HEK293 (cell line): ENCODE results near the gene ZNF845.

ENCODE experiments used
- CTCF ChIA-PET: fragments of 350-600 bp; formaldehyde crosslinking; extraction: SDS; loops from one replicate; lab custom pipeline; 2021; ENCODE audit warnings: antibody characterized with exemption; lab: Yijun Ruan, JAX
- POLR2A ChIA-PET: fragments of 300-600 bp; formaldehyde crosslinking; extraction: SDS; loops from one replicate; lab custom pipeline; 2020; ENCODE audit warnings: antibody characterized with exemption, inconsistent platforms; lab: Yijun Ruan, JAX
- H3K27ac ChIP-seq: fragments of 200-500 bp; sonication (Bioruptor generic); 2 replicates; pipeline ENCODE4 v1.5.1; 2014; ENCODE audit warnings: low read depth, low read length, control low read depth, inconsistent platforms; ENCODE audit errors: extremely low read depth
- H3K36me3 ChIP-seq, 2 experiments: fragments of 200-500 bp in 1 of 2; sonication (Bioruptor generic) in 1 of 2; 1 replicate in 1 of 2; 2 replicates in 1 of 2; pipeline ENCODE4 v1.5.1; 2014 to 2017; ENCODE audit warnings: inconsistent platforms in 2 of 2, low read length in 2 of 2; ENCODE audit not compliant: control insufficient read depth in 2 of 2, insufficient read depth in 1 of 2
- H3K4me1 ChIP-seq: fragments of 200-500 bp; sonication (Bioruptor generic); 2 replicates; pipeline ENCODE4 v1.5.1; 2014; ENCODE audit warnings: mild to moderate bottlenecking, low read length, inconsistent platforms; ENCODE audit not compliant: control insufficient read depth, insufficient read depth
- H3K4me3 ChIP-seq: 2 replicates; pipeline ENCODE4 v1.5.1; 2011; ENCODE audit warnings: low read depth, mild to moderate bottlenecking, control low read depth, low read length, moderate library complexity
- H3K9me3 ChIP-seq: fragments of 200-500 bp; sonication (Bioruptor generic); 2 replicates; pipeline ENCODE4 v1.5.1; 2014; ENCODE audit warnings: low read depth, low read length, inconsistent platforms; ENCODE audit not compliant: control insufficient read depth, insufficient read depth
- BCL11B ChIP-seq: fragments of 450-650 bp; formaldehyde crosslinking; IDR thresholded peaks from 2 replicates; pipeline ENCODE4 v1.5.1; 2016; ENCODE audit warnings: low read depth, missing biosample characterization, missing genetic modification characterization
- CTCF ChIP-seq: fragments of 450-650 bp; formaldehyde crosslinking; IDR thresholded peaks from 2 replicates; pipeline ENCODE4 v1.5.1; 2016; ENCODE audit warnings: missing biosample characterization, missing genetic modification characterization
- EGR2 ChIP-seq: fragments of 450-650 bp; formaldehyde crosslinking; IDR thresholded peaks from 2 replicates; pipeline ENCODE4 v1.5.1; 2016; ENCODE audit warnings: low read depth, missing biosample characterization, missing genetic modification characterization
- KLF10 ChIP-seq: fragments of 450-650 bp; IDR thresholded peaks from 2 replicates; pipeline ENCODE4 v1.5.1; 2018; ENCODE audit warnings: missing biosample characterization, mild to moderate bottlenecking, missing genetic modification characterization
- KLF7 ChIP-seq: fragments of 450-650 bp; formaldehyde crosslinking; IDR thresholded peaks from 2 replicates; pipeline ENCODE4 v1.5.1; 2016; ENCODE audit warnings: missing biosample characterization, missing genetic modification characterization, borderline replicate concordance
- PRDM1 ChIP-seq: fragments of 450-650 bp; formaldehyde crosslinking; IDR thresholded peaks from 2 replicates; pipeline ENCODE4; 2016; ENCODE audit warnings: missing biosample characterization, missing genetic modification characterization
- PRDM4 ChIP-seq: fragments of 450-650 bp; formaldehyde crosslinking; IDR thresholded peaks from 2 replicates; pipeline ENCODE4 v1.5.1; 2017; ENCODE audit warnings: missing biosample characterization, missing genetic modification characterization
- SP2 ChIP-seq: fragments of 450-650 bp; formaldehyde crosslinking; IDR thresholded peaks from 2 replicates; pipeline ENCODE4 v1.5.1; 2016; ENCODE audit warnings: missing biosample characterization, missing genetic modification characterization
- ZBTB11 ChIP-seq: fragments of 450-650 bp; formaldehyde crosslinking; conservative IDR thresholded peaks from 2 replicates; pipeline ENCODE4 v1.5.1; 2016; ENCODE audit warnings: low read depth, missing biosample characterization, missing genetic modification characterization
- ZBTB20 ChIP-seq: fragments of 450-650 bp; formaldehyde crosslinking; IDR thresholded peaks from 2 replicates; pipeline ENCODE4 v1.5.1; 2016; ENCODE audit warnings: missing biosample characterization, missing genetic modification characterization
- ZBTB48 ChIP-seq: fragments of 450-650 bp; formaldehyde crosslinking; IDR thresholded peaks from 2 replicates; pipeline ENCODE4 v1.5.1; 2016; ENCODE audit warnings: missing biosample characterization, missing genetic modification characterization
- ZEB2 ChIP-seq: fragments of 450-650 bp; formaldehyde crosslinking; IDR thresholded peaks from 2 replicates; pipeline ENCODE4 v1.5.1; 2016; ENCODE audit warnings: missing biosample characterization, missing genetic modification characterization
- ZFP69B ChIP-seq: fragments of 450-650 bp; formaldehyde crosslinking; IDR thresholded peaks from 2 replicates; pipeline ENCODE4 v1.5.1; 2016; ENCODE audit warnings: missing biosample characterization, missing genetic modification characterization
- ZNF112 ChIP-seq: fragments of 450-650 bp; formaldehyde crosslinking; IDR thresholded peaks from 2 replicates; pipeline ENCODE4 v1.5.0; 2017; ENCODE audit warnings: missing biosample characterization, missing genetic modification characterization
- ZNF221 ChIP-seq: fragments of 450-650 bp; formaldehyde crosslinking; IDR thresholded peaks from 2 replicates; pipeline ENCODE4 v1.5.1; 2017; ENCODE audit warnings: missing biosample characterization, missing genetic modification characterization, borderline replicate concordance
- ZNF280D ChIP-seq: fragments of 450-650 bp; formaldehyde crosslinking; IDR thresholded peaks from 2 replicates; pipeline ENCODE4 v1.5.1; 2016; ENCODE audit warnings: missing biosample characterization, missing genetic modification characterization
- ZNF341 ChIP-seq: fragments of 450-650 bp; formaldehyde crosslinking; IDR thresholded peaks from 2 replicates; pipeline ENCODE4; 2016; ENCODE audit warnings: low read depth, missing biosample characterization, missing genetic modification characterization
- ZNF416 ChIP-seq: fragments of 450-650 bp; formaldehyde crosslinking; IDR thresholded peaks from 2 replicates; pipeline ENCODE4 v1.5.1; 2016; ENCODE audit warnings: missing biosample characterization, missing genetic modification characterization
- ZNF513 ChIP-seq: fragments of 450-650 bp; IDR thresholded peaks from 2 replicates; pipeline ENCODE4 v1.5.1; 2018; ENCODE audit warnings: missing biosample characterization, missing genetic modification characterization
- ZNF530 ChIP-seq: fragments of 450-650 bp; formaldehyde crosslinking; IDR thresholded peaks from 2 replicates; pipeline ENCODE4 v1.5.1; 2016; ENCODE audit warnings: low read depth, missing biosample characterization, missing genetic modification characterization
- ZNF626 ChIP-seq: fragments of 450-650 bp; sonication (Bioruptor Pico); formaldehyde crosslinking; IDR thresholded peaks from 2 replicates; pipeline ENCODE4 v1.5.1; 2018; ENCODE audit warnings: missing biosample characterization, missing genetic modification characterization, inconsistent platforms
- ZNF654 ChIP-seq: fragments of 450-650 bp; formaldehyde crosslinking; IDR thresholded peaks from 2 replicates; pipeline ENCODE4 v1.5.1; 2016; ENCODE audit warnings: low read depth, missing biosample characterization, missing genetic modification characterization
- ZNF664 ChIP-seq: fragments of 450-650 bp; formaldehyde crosslinking; IDR thresholded peaks from 2 replicates; pipeline ENCODE4 v1.5.1; 2016; ENCODE audit warnings: missing biosample characterization, missing genetic modification characterization
- ZNF76 ChIP-seq: fragments of 450-650 bp; formaldehyde crosslinking; IDR thresholded peaks from 2 replicates; pipeline ENCODE4; 2016; ENCODE audit warnings: low read depth, missing biosample characterization, missing genetic modification characterization, borderline replicate concordance

ZNF845 gene

GRCh38 chr19:53333463-53334449, at the start of gene ZNF845:
ZNF845 (plus strand) TSS chr19:53333749; CDS start chr19:53341308, 7,559 bp downstream.
- Histone ChIP-seq H3K4me3 (peak within 1 kb of the TSS; percentile 90), H3K27ac (no peak within 1 kb of the TSS), H3K36me3 (peaks cover 6 to 11% of the 10 kb centered on the region in 2 experiments; a peak in 2 of 3 replicates), H3K4me1 (no peaks in the 10 kb centered on the region), H3K9me3 (no peaks in the 10 kb centered on the region; the same call in 1 of the 2 replicates)
- ChIA-PET POLR2A (interaction anchor here (0.5 to 1.0 kb wide), 6 partner anchors 8 to 599 kb away, joined by 3 to 6 read pairs (median 4); partner anchors contain the start of gene ZNF765), CTCF (no interaction called here)
- TF ChIP-seq ZNF654 = no peak
- no peak for TF ChIP-seq ZNF664
- no peak for TF ChIP-seq ZNF221 (tag by site-specific recombination)
- TF ChIP-seq SP2 (tag by site-specific recombination) = peak; percentile 87
- TF ChIP-seq ZBTB20 (tag by site-specific recombination) = peak; percentile 88; the same call in 1 of the 2 replicates
- no peak for TF ChIP-seq ZNF530 (tag by site-specific recombination)
- TF ChIP-seq CTCF = no peak
- TF ChIP-seq KLF7 (tag by site-specific recombination) = no peak
- TF ChIP-seq ZNF626 (tag by site-specific recombination) = no peak
- TF ChIP-seq ZBTB11 (tag by site-specific recombination) = peak; percentile 28; the same call in 1 of the 2 replicates
- no peak for TF ChIP-seq BCL11B (tag by site-specific recombination)
- TF ChIP-seq ZBTB48 (tag by site-specific recombination) = 0 out of 2 replicates have a peak, but pooled peaks have one; percentile 39
- TF ChIP-seq ZFP69B (tag by site-specific recombination) = peak; percentile 71; the same call in 1 of the 2 replicates
- no peak for TF ChIP-seq KLF10
- no peak for TF ChIP-seq ZNF513 (tag by site-specific recombination)
- no peak for TF ChIP-seq ZNF280D (tag by site-specific recombination)
- TF ChIP-seq ZNF341 (tag by site-specific recombination) = peak; percentile 60
- no peak for TF ChIP-seq PRDM1
- peak; percentile 60; the same call in 1 of the 2 replicates for TF ChIP-seq ZNF76 (tag by site-specific recombination)
- TF ChIP-seq ZEB2 = no peak
- no peak for TF ChIP-seq PRDM4 (tag by site-specific recombination)
- no peak for TF ChIP-seq ZNF416 (tag by site-specific recombination)
- no peak for TF ChIP-seq EGR2 (tag by site-specific recombination)
- no peak for TF ChIP-seq ZNF112 (tag by site-specific recombination)
